ENCODE results near the gene TCF7.
A peak's percentile ranks its signal among the peaks of the same experiment; 100 is the strongest.
"Not testable (repeated sequence)": the region's sequence is repeated elsewhere in the genome, so short reads cannot be mapped to it uniquely, and the experiment has no call there.

TCF7 gene

DNA sequence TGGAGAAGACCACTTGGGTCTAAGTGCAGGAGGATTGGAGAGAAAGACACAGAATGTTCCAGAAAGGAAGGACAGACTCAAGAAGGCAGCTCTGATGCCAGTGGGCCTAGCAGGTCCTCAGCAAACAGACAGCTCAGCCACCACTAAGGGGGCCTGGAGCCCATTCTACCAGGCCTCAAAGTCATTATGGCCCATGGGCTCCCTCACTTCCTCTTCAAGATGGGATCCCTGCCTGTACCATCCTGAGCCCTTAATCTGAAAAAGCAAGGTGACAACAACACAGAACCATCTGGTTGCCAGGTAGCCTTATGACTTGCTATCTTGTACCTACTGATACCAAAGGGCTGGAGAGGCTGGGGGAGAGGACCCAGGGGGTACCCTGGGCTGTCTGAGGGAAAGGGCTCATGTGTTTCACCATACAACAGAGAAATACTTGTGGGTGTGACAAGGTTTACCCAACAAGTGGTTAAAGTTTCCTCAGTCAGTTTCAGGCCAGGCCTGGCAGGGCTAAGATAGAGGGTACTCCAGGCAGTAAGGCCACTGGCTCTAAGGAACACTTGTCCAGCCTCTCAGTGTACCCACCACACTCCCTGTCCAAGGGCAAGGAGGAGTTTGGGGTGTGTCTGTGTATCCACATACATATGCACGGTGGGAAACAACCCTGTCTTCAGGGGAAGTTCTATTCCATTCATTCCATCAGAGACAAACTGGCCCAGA is 30.7 kb downstream of the TCF7 start:
- DNase-seq (ENCODE audit: low spot score), result no peak

DNA sequence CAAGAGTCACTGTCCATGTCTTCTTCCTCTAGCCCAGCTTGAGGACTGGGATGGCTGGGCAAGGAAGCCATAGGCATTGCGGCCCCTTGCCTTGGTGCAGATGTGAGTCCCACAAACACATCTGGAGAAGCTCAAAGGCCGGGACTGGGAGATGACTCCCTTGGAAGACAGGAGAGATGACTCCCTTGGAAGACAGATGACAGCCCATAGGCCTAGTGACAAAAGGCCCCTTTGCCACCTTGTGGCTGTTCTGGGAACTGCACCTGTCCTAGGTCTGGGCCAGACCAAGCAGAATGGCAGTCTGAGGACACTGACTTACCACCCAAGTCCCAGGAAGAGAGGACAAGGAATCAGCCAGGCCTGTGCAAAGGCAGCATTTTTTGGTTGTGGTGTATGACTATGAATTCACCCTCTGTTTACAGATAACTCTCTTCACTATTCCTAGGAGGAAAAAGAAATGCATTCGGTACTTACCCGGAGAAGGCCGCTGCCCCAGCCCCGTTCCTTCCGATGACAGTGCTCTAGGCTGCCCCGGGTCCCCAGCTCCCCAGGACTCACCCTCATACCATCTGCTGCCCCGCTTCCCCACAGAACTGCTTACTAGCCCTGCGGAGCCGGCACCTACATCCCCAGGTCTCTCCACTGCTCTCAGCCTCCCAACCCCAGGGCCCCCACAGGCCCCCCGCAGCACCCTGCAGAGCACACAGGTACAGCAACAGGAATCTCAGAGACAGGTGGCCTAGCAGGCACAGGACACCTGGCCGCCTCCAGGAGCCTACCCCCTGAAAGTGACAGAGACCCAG is 31.5 kb downstream of the TCF7 start:
- peak; percentile 87 for DNase-seq (ENCODE audit: low spot score)

- peak; percentile 36 for DNase-seq (ENCODE audit: low spot score)
These were observed 32.4 kb downstream of the TCF7 start for GRCh38 chr5:134146651-134147518.

DNA sequence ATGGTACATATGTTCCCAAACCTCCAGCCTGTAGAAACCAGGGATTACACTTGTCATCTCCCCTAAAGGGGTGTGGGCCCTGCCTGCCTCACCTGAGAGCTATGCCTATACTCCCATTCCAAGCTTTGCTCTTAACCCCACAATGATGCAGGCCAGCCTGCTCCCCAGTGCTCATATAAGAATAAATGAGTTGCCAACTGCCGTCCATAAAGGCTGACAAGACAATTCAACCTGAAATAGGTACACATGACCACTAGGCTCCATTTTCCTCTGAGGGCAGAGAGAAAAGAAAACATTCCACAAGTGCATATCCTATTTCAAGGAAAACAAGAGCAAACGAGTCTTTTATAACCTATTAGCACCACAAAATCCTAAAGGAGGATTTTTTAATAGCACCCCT is 33.8 kb downstream of the TCF7 start:
- no peak for DNase-seq (ENCODE audit: low spot score)

DNA sequence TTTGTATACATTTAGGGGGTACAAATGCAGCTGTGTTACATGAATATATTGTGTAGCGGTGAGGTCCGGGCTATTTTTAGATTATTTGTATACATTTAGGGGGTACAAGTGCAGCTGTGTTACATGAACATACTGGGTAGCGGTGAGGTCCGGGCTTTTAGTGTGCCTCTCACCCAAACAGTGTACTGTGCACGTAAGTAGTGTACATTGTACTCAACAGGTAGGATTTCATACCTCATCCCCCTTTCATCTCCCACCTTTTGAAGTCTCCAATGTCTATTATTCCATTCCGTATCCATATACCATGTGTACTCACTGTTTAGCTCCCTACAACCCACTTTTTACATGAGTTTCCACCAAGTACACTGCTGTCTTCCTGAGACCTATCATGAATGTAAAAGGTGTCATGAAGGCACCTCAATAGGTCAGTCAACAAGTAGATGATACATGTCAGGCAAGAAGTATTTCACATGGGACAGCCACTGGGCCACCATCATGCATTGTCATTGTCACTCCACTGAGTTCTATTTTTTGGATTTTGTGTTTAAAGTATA is 34.6 kb downstream of the TCF7 start:
- no peak for DNase-seq (ENCODE audit: low spot score)

GRCh38 chr5:134149571-134150303 is 35.3 kb downstream of the TCF7 start:
- no peak for DNase-seq (ENCODE audit: low spot score)

GRCh38 chr5:134151723-134152122 is 37.2 kb downstream of the TCF7 start:
- no peak for DNase-seq (ENCODE audit: low spot score)

DNA sequence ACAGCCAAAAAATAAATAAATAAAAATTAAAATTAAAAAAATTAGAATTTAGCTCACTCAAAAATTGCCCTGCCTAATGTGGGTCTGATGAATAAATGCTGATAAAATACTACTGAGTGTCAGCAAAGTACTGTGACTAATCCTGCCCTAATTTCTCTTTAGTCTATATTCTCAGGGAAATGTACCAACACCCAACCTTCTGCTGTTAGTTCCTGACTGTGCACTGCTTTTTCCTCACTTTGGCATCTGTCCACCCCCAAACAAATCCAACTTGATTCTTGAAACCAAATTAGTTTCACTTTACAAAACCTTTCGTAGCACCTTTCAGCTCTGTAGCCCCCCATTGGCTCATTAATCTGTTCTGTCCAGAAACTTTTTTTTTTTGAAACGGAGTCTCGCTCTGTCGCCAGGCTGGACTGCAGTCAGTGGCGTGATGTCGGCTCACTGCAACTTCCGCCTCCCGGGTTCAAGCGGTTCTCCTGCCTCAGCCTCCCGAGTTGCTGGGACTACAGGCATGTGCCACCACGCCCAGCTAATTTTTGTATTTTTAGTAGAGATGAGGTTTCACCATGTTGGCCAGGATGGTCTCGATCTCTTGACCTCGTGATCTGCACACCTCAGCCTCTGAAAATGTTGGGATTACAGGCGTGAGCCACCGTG is 37.8 kb downstream of the TCF7 start:
- not testable (repeated sequence) for DNase-seq (ENCODE audit: low spot score)

DNA sequence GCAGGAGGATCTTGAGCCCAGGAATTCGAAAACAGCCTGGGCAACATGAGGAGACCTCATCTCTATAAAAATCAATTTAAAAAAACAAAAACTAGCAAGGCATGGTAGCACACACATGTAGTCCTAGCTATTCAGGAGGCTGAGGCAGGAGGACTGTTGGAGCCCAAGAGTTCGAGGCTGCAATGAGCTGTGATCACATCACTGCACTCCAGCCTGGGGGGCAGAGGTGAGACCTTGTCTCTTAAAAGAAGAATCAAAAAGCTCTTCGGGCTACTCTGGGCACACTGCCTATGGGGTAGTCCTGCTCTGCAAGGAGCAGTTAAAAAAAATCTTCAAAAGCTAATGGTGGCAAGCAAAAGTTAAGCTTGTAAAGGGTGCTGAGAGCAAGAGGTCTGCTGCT is 38.8 kb downstream of the TCF7 start:
- no peak for DNase-seq (ENCODE audit: low spot score)

DNA sequence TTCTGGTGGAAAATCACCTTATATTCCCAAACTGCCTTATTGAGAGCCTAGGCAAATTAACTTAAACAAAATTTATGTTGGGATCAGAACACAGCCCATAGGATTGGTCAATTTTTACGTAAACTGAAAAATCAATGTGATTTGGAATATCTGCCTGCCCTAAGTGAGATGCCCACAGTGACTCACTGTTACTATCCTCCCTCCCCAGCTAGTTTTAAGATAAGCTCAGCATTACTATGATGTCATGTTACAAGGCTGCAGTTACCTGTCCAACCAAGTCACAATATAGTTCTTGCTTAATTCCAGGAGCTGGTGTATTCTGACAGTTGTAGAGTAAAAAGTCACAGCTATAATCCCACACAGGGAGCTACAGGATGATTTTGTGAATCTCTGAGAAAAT is 39.2 kb downstream of the TCF7 start:
- no peak for DNase-seq (ENCODE audit: low spot score)

DNA sequence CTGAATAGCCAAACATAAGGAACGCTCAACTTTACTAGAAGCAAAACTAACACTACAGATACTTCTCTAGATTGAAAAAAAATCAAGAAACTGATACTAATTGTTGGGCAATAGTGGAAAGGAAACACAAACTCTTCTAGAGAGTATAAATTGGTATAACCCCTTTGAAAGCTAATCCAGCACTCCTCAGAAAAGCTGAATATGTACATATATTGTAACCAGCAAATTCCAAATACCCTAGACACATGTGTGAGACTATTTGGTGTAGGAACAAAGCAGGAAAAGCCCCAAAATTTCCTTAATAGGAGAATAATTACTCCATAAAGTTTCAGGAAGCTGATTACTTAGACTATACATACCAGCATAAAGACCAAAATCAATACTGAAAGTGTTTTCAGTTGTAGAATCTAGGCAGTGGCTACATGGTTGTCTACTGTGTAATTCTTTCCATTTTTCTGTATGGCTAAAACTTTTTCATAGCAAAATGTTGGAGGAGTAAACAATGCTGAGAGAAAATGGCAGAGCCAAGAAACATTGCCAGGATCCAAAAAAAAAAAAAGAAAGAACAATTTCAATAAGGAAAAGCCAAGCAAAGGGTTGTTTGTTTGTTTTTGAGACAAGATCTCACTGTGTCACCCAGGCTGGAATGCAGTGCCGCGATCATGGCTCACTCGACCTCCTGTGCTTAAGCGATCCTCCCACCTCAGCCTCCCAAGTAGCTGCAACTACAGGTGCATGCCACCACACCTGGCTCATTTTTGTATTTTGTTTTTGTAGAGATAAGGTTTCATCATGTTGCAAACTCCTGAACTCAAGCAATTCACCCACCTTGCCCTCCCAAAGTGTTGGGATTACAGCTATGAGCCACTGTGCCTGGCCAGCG is 47.3 kb downstream of the TCF7 start:
- no peak for DNase-seq (ENCODE audit: low spot score)

DNA sequence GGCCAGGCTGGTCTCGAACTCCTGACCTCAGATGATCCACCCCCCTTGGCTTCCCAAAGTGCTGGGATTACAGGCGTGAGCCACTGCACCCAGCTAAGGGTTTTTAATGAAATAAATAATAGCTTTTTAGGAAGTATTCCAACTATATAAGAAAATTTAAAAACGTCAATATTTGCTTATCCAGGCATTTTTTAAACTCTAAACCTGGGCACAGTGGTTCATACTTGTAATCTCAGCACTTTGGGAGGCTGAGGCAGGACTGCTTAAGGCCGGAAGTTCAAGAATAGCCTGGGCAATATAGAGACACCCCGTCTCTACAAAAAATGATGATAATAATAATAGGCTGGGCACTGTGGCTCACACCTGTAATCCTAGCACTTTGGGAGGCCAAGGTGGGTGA is 48.1 kb downstream of the TCF7 start:
- no peak for DNase-seq (ENCODE audit: low spot score)

GRCh38 chr5:134171972-134172371 is 57.5 kb downstream of the TCF7 start:
- DNase-seq (ENCODE audit: low spot score), result no peak

GRCh38 chr5:134174841-134175839 is 60.7 kb downstream of the TCF7 start:
- DNase-seq (ENCODE audit: low spot score), result no peak

DNA sequence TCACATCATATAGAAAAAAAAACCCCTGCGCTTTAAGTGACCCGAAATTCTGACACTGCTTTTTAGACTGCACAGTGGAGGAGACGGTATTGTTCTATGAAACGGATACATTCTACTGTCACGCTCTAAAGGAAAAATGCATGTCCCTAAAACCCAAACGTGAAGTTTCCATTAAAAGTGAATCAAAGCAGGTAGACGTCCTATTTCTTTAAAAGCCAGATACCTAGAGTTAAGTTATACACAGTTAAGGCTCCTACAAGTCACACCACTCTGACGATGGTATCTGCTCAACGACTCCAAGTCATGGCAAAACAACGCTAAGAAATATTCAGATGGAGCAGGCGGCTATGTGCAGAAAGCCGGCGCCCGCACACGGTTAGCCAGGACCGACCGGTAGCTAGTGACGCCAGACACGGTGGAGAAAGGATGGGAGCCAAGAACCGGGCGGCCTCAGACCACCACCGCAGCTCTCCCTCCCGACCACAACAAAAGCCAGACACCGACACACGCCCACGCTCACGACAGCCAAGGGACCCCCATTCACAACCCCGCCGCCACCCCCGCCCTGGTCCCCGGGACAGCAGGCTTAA is 61.5 kb downstream of the TCF7 start:
- DNase-seq (ENCODE audit: low spot score), result no peak

GRCh38 chr5:134176511-134177368 is 62.3 kb downstream of the TCF7 start, which contains the start of gene SKP1:
TSS of gene SKP1 (minus strand) at chr5:134176950. CDS start at chr5:134174022, 2,928 bp downstream.
- DNase-seq (ENCODE audit: low spot score), result peak; percentile 92
